Cardiac muscle cell (in vitro differentiated cells and primary cell): ENCODE data around the gene ERO1B. TPM values are rescaled to one million over a fixed set of nuclear protein-coding genes. Genes with fewer than 3 reads are reported as not detected.
A peak's percentile ranks its signal among the peaks of the same experiment; 100 is the strongest.

Experiments used
- DNase-seq, 2 donors: peaks; one replicate each; pipeline versions ENCODE4 v3.0.0 to v3.0.0-alpha.2; 2010 to 2017; ENCODE audit warnings: low read depth in 1 of 2, low spot score in 1 of 2
- H3K27ac ChIP-seq: fragments of 200-600 bp; sonication (generic); 2 replicates; pipeline ENCODE4 v1.5.1; 2016
- H3K27me3 ChIP-seq: fragments of 200-600 bp; sonication (generic); 2 replicates; pipeline ENCODE4 v1.6.0; 2016; ENCODE audit warnings: control low read depth
- H3K36me3 ChIP-seq: fragments of 200-600 bp; sonication (generic); 2 replicates; pipeline ENCODE4 v1.5.1; 2016; ENCODE audit warnings: control low read depth
- H3K4me1 ChIP-seq: fragments of 200-600 bp; sonication (generic); 2 replicates; pipeline ENCODE4 v1.8.1; 2017; ENCODE audit warnings: low read depth, mild to moderate bottlenecking, mixed run types
- H3K4me3 ChIP-seq: fragments of 200-600 bp; sonication (generic); 2 replicates; pipeline ENCODE4 v1.5.1; 2016; ENCODE audit warnings: mild to moderate bottlenecking
- H3K9me3 ChIP-seq: fragments of 200-600 bp; sonication (generic); 2 replicates; pipeline ENCODE4 v1.5.1; 2017; ENCODE audit warnings: low read depth, mild to moderate bottlenecking, control low read depth
- CTCF ChIP-seq: IDR thresholded peaks from 2 replicates; pipeline ENCODE4 v1.5.1; 2012; ENCODE audit warnings: low read depth, mild to moderate bottlenecking, low read length
- polyA plus RNA-seq: library from polyadenylated mRNA; unstranded; fragments of >200 nt; fragmentation: Nextera tagmentation; extraction: Ambion mirVana; gene quantifications from 2 replicates; pipeline ENCODE4 v1.2.1, GENCODE V29; 2016
- total RNA-seq: library from RNA; depleted of rRNA; stranded (reverse); fragments of >200 nt; gene quantifications from 2 replicates; pipeline ENCODE4 v1.2.3, GENCODE V29; 2016

ERO1B gene
- total and polyA plus RNA-seq, 2 experiments from 2014 or later: 2.2 to 2.7 TPM

DNA sequence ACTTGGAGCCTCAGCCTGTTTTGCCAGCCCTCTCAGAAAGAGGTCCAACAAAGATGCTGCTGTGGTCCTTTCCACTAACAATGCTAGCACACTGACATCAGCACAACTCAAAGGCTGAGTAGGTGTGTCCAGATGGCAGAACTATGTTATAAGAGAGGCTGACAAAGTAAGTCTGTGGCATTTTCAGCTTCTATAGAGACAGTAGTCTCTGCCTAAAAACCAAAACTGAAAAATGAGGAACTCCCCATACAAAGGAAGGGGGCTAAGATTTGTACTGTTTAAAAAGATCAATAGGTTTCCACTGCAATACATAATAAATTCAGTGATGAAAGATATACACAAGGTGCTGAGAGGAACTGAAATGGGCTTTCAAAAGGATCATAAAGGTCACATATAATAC is 12.3 kb downstream of the ERO1B start:
- H3K4me3 ChIP-seq: no peak overlapping the region
- TF ChIP-seq CTCF: no peak
- no peaks in the 10 kb centered on the region for H3K4me1 ChIP-seq
- no peaks in the 10 kb centered on the region for H3K27me3 ChIP-seq
- H3K36me3 ChIP-seq: no peaks in the 10 kb centered on the region
- H3K9me3 ChIP-seq: no peaks in the 10 kb centered on the region
- H3K27ac ChIP-seq: no peak overlapping the region
- no peak for DNase-seq

DNA sequence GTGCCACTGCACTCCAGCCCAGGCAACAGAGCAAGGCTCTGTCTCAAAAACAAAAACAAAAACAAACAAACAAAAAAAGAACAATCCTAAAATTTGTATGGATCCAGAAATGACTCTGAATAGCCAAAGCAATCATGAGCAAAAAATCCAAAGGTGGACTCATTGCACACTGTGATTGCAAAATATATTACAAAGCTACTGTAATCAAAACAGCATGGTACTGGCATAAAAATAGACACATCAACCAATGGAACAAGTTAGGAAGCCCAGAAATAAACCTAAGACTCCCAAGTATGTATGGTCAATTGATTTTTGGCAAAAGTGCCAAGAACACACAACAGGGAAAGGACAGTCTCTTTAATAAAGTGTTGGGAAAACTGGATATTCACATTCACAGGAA is 19.9 kb downstream of the ERO1B start:
- Histone ChIP-seq H3K4me3 (no peak overlapping the region), H3K9me3 (no peaks in the 10 kb centered on the region), H3K4me1 (no peaks in the 10 kb centered on the region), H3K36me3 (no peaks in the 10 kb centered on the region), H3K27me3 (no peaks in the 10 kb centered on the region), H3K27ac (no peak overlapping the region)
- TF ChIP-seq CTCF: no peak
- no peak for DNase-seq

GRCh38 chr1:236261033-236261432 is 20.7 kb downstream of the ERO1B start:
- Histone ChIP-seq H3K27ac (no peak overlapping the region), H3K4me3 (no peak overlapping the region), H3K4me1 (no peaks in the 10 kb centered on the region), H3K27me3 (no peaks in the 10 kb centered on the region), H3K36me3 (no peaks in the 10 kb centered on the region), H3K9me3 (no peaks in the 10 kb centered on the region)
- no peak for TF ChIP-seq CTCF
- DNase-seq: no peak

GRCh38 chr1:236259043-236259442 is 22.7 kb downstream of the ERO1B start:
- DNase-seq: no peak
- Histone ChIP-seq H3K9me3 (no peaks in the 10 kb centered on the region), H3K36me3 (no peaks in the 10 kb centered on the region), H3K27me3 (no peaks in the 10 kb centered on the region), H3K4me1 (no peaks in the 10 kb centered on the region), H3K4me3 (no peak overlapping the region), H3K27ac (no peak overlapping the region)
- TF ChIP-seq CTCF: no peak

- H3K4me3 ChIP-seq: no peak overlapping the region
- no peaks in the 10 kb centered on the region for H3K27me3 ChIP-seq
- no peak overlapping the region for H3K27ac ChIP-seq
- H3K9me3 ChIP-seq: no peaks in the 10 kb centered on the region
- no peak for DNase-seq
- no peaks in the 10 kb centered on the region for H3K36me3 ChIP-seq
- no peaks in the 10 kb centered on the region for H3K4me1 ChIP-seq
- TF ChIP-seq CTCF: no peak
Measured at GRCh38 chr1:236258114-236258622, 23.6 kb downstream of the ERO1B start.

DNA sequence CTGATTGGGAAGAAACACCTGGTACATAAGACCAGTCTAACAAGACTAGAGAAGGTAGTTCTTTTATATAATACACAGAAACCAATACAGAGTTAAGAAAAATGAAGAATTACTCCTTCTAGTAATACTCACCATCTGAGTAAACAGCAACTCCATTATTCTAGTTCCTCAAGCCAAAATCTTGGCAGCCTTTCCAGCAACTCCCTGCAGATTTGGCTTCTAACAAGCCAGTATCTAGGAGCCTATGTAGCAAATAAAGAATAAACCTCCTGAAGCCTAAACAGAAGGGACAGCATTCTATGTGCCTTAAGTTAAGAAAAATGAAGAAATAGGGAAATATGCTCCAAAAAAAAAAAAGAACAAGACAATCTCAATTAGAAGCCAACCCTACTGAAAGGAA is 24.5 kb downstream of the ERO1B start:
- peak in 1 of 2 donors; percentile 45 for DNase-seq
- no peaks in the 10 kb centered on the region for H3K9me3 ChIP-seq
- no peaks in the 10 kb centered on the region for H3K4me1 ChIP-seq
- H3K27me3 ChIP-seq: no peaks in the 10 kb centered on the region
- no peaks in the 10 kb centered on the region for H3K36me3 ChIP-seq
- H3K4me3 ChIP-seq: no peak overlapping the region
- no peak for TF ChIP-seq CTCF
- no peak overlapping the region for H3K27ac ChIP-seq
